ENCODE measurements around the gene DDX17.
A peak's percentile ranks its signal among the peaks of the same experiment; 100 is the strongest.

The DDX17 gene

DNA sequence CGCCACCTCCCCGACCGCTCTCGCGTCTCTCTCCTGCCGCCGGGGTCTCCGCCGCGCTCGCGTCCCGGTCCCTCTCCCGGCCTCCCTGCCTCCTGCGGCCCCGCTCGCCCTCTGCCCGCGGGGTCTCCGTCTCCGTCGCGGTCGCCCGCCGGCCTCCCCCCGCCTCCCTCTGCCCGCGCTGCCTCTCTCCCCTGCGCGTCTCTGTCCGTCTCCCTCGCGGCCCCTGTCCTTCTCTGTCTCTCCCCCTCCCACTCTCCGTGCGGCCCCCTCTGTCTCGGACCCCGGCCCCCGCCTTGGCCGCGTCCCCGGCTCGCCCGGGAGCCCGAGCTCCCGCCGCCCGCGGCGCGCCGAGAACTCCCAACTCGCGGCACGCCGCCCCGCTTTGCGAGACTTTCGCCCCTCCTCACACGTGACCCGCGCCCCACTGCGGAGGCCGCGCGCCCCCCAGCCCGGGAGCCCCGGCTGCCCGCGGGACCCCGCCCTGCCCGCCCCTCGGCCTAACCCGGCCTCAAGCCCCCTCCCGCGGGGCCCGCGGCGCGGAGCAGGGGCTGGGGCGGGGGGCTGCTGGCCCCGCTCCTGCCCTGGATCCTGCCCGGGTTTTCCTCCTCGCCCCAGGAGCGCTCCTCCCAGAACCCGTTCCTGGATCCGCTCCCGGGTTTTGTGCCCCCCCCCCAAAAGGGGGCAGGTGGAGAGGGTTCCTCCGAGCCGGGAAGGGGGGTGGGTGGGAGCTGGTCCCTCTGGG lies 50.4 kb downstream of the DDX17 start:
- POLR2A ChIA-PET, result interaction anchor here (1.0 to 1.1 kb wide), 2 partner anchors 13 to 33 kb away, joined by 3 to 4 read pairs; no protein-coding TSS in a partner anchor

DNA sequence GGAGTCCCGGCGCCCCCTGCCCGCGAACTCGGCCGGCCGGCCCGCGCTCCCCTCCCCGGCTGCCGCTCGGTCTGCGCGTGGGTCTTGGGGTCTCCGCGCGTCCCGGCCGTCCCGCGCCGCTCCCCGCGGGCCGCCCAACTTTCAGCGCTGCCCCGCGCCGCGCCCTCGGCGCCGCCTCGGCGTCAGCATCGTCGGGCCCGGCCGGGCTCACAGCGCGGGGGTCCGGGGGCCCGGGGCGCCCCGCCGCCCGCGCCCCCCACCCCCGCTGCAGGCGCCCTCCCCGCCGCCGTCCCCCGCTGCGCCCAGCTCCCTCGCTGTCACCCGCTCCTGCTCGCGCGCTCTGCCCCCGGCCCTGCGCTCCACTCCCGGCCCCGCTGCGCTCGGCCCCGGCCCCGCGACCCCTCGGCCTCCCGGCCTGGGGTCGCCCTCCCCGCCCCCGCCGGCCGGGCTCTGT lies 51.0 kb downstream of the DDX17 start, which contains the start of gene KCNJ4:
TSS of gene KCNJ4 (minus strand) at position 124 of the 454 bp plus-strand sequence. CDS start 27,067 bp downstream, outside the sequence.
- TF ChIP-seq TARDBP (IDR thresholded peaks at IDR 0.05), result no peak
- no peak for TF ChIP-seq L3MBTL2 (conservative IDR thresholded peaks at IDR 0.05)
- no peak for TF ChIP-seq FOXK2 (IDR thresholded peaks at IDR 0.05)
- TF ChIP-seq, protein P1, sequence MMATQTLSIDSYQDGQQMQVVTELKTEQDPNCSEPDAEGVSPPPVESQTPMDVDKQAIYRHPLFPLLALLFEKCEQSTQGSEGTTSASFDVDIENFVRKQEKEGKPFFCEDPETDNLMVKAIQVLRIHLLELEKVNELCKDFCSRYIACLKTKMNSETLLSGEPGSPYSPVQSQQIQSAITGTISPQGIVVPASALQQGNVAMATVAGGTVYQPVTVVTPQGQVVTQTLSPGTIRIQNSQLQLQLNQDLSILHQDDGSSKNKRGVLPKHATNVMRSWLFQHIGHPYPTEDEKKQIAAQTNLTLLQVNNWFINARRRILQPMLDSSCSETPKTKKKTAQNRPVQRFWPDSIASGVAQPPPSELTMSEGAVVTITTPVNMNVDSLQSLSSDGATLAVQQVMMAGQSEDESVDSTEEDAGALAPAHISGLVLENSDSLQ (IDR thresholded peaks at IDR 0.05), result no peak
- TF ChIP-seq ARNT (IDR thresholded peaks at IDR 0.05), result no peak
- TF ChIP-seq BHLHE40 (IDR thresholded peaks at IDR 0.05; ENCODE audit: borderline replicate concordance), result no peak
- CTCF ChIA-PET, result no interaction called here
- DNase-seq (ENCODE audit: extremely low spot score), result no peak
- POLR2A ChIA-PET, result interaction anchor here (1.1 to 1.9 kb wide), 2 partner anchors 12 to 14 kb away, joined by 3 to 6 read pairs; no protein-coding TSS in a partner anchor

More for the DNA sequence above, 50.4 kb downstream of the DDX17 start:
- CTCF ChIA-PET, result no interaction called here
- TF ChIP-seq FOXM1 (IDR thresholded peaks at IDR 0.05; ENCODE audit: borderline replicate concordance) (peak; percentile 98), ARNT (IDR thresholded peaks at IDR 0.05) (peak; percentile 84), SP1 (IDR thresholded peaks at IDR 0.05) (no peak), FOXA1 (IDR thresholded peaks at IDR 0.05) (no peak), CTBP1 (IDR thresholded peaks at IDR 0.05; ENCODE audit: borderline replicate concordance) (peak; percentile 73; the same call in 1 of the 2 replicates), LEF1 (IDR thresholded peaks at IDR 0.05; ENCODE audit: borderline replicate concordance) (peak; percentile 68; the same call in 1 of the 2 replicates)
- DNase-seq (ENCODE audit: extremely low spot score), result peak; percentile 92

DNA sequence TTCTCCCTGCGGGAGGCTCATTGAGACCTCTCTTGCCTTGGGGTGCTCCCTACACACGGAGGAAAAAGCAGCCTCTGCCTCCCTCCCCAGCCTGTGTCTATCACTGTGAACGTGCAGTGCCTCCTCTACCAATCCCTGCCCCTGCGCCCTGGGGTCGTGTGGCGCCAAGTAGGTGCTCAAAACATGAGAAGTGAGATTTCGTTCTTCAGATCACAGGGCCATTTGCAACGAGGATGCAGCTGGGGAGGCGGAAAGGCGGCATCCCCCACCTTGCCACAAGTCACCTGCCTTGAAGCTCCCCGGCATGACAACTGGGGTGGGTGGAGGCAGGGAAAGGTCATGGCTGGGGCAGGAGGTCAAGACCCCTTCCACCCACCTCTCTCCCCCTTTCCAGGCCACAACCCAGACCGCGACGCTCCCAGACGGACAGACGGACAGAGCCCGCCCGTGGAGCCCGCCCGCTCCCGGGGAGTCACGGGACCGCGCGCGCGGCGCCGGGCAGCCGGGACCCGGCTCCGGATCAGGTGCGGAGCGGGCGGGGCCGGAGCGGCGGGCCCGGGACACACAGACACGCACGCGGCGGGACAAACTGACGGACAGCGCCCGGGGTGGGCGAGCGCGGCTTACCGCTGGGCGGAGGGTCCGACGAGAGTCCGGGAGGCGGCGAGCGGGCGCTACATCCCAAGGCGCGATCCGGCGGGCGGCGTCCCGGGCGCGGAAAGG lies 51.6 kb downstream of the DDX17 start:
- ChIA-PET POLR2A (interaction anchor here (1.9 kb wide), 1 partner anchor 13 kb away, joined by 6 read pairs; no protein-coding TSS in a partner anchor), CTCF (no interaction called here)
- peak; percentile 83 for TF ChIP-seq LEF1 (IDR thresholded peaks at IDR 0.05; ENCODE audit: borderline replicate concordance)
- no peak for TF ChIP-seq SP1 (IDR thresholded peaks at IDR 0.05)
- DNase-seq (ENCODE audit: extremely low spot score), result no peak

DNA sequence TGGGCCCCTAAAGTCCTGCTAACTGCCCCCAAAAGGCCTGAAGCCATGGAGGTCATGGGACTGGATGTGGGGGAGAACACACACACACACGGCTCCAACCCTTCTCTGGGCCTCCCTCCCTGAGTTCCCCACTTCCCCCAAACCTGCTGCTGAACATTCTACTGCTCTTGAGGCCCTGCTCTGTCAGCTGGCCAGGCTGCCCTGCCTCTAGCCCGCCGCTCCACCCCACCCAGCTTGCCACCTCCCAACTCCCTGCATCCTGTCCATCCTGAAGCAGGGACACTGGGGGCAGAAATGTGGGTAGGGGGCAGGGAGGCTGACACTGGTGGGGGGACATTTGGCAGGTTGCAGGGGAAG lies 52.1 kb downstream of the DDX17 start:
- no peak for TF ChIP-seq FOXK2 (IDR thresholded peaks at IDR 0.05)
- TF ChIP-seq FOXM1 (IDR thresholded peaks at IDR 0.05; ENCODE audit: borderline replicate concordance), result no peak
- no peak for TF ChIP-seq FOXA1 (IDR thresholded peaks at IDR 0.05)
- no peak for TF ChIP-seq ZNF384 (IDR thresholded peaks at IDR 0.05)
- no peak for TF ChIP-seq NFRKB (IDR thresholded peaks at IDR 0.05)
- TF ChIP-seq, protein P1 (IDR thresholded peaks at IDR 0.05), result no peak
- TF ChIP-seq LEF1 (IDR thresholded peaks at IDR 0.05; ENCODE audit: borderline replicate concordance), result no peak
- TF ChIP-seq SP1 (IDR thresholded peaks at IDR 0.05), result no peak
- no peak for TF ChIP-seq SUZ12 (IDR thresholded peaks at IDR 0.05)
- TF ChIP-seq ARNT (IDR thresholded peaks at IDR 0.05), result no peak
- TF ChIP-seq BHLHE40 (IDR thresholded peaks at IDR 0.05; ENCODE audit: borderline replicate concordance), result no peak
- no peak for TF ChIP-seq TARDBP (IDR thresholded peaks at IDR 0.05)
- TF ChIP-seq CTBP1 (IDR thresholded peaks at IDR 0.05; ENCODE audit: borderline replicate concordance), result no peak
- no peak for TF ChIP-seq ELF4 (IDR thresholded peaks at IDR 0.05)
- no peak for TF ChIP-seq L3MBTL2 (conservative IDR thresholded peaks at IDR 0.05)
- TF ChIP-seq HDGF (IDR thresholded peaks at IDR 0.05; ENCODE audit: borderline replicate concordance), result no peak
- POLR2A ChIA-PET, result interaction anchor here (1.2 to 1.9 kb wide), 2 partner anchors 13 to 14 kb away, joined by 3 to 6 read pairs; partner anchors contain the start of gene KDELR3
- DNase-seq (ENCODE audit: extremely low spot score), result no peak
- CTCF ChIA-PET, result no interaction called here

DNA sequence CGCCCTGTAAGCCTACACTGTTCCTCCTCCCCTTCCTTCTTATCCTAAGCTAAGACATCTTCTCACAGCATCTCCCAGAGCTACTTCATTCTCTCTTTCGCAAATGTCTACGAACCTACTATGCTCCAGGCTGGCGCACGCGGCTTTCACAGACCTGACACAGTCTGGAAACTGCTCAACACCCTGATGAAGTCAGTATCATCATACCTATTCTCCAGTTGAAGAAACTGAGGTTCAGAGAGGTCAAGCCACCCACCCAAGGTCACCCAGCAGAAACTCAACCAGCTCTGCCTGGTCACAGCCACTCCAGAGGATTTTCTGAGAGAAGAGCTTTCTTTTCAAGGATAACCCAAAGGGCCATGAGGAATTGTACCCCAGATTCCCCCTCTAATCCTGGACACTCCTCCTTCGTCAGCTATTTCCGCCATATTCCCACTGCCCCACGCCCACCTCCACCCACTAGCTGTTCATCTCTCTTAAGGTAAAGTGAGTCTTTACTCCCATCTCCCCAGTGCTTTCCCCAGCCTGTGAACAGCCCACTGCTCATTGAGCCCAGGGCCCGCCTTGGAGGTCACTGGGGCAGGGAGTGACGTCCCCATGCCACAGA lies 52.9 kb downstream of the DDX17 start:
- ChIA-PET POLR2A (interaction anchor here (0.7 to 1.9 kb wide), 5 partner anchors 10 to 54 kb away, joined by 3 to 6 read pairs (median 3); partner anchors contain the start of gene KDELR3), CTCF (interaction anchor here (1.0 kb wide), 1 partner anchor 19 kb away, joined by 3 read pairs; no protein-coding TSS in a partner anchor)
- no peak for DNase-seq (ENCODE audit: extremely low spot score)
- TF ChIP-seq ARNT (IDR thresholded peaks at IDR 0.05) (no peak), FOXM1 (IDR thresholded peaks at IDR 0.05; ENCODE audit: borderline replicate concordance) (no peak), ELF4 (IDR thresholded peaks at IDR 0.05) (no peak), LEF1 (IDR thresholded peaks at IDR 0.05; ENCODE audit: borderline replicate concordance) (no peak), BHLHE40 (IDR thresholded peaks at IDR 0.05; ENCODE audit: borderline replicate concordance) (no peak), ZNF384 (IDR thresholded peaks at IDR 0.05) (no peak), TARDBP (IDR thresholded peaks at IDR 0.05) (no peak), L3MBTL2 (conservative IDR thresholded peaks at IDR 0.05) (no peak), SP1 (IDR thresholded peaks at IDR 0.05) (no peak), SUZ12 (IDR thresholded peaks at IDR 0.05) (no peak), HDGF (IDR thresholded peaks at IDR 0.05; ENCODE audit: borderline replicate concordance) (no peak), FOXK2 (IDR thresholded peaks at IDR 0.05) (no peak), CTBP1 (IDR thresholded peaks at IDR 0.05; ENCODE audit: borderline replicate concordance) (no peak), NFRKB (IDR thresholded peaks at IDR 0.05) (no peak), FOXA1 (IDR thresholded peaks at IDR 0.05) (no peak)
- TF ChIP-seq, protein P1 (IDR thresholded peaks at IDR 0.05), result no peak

Measured in HEK293T (cell line).